Astrocyte of the hippocampus (primary cell): Measurements from ENCODE around the gene ACTN1.
"Not testable (repeated sequence)": the region's sequence is repeated elsewhere in the genome, so short reads cannot be mapped to it uniquely, and the experiment has no call there.

Experiments
- DNase-seq: peaks from one replicate; pipeline ENCODE4 v3.0.0; 2011; ENCODE audit warnings: low read depth, low spot score

ACTN1 gene

DNA sequence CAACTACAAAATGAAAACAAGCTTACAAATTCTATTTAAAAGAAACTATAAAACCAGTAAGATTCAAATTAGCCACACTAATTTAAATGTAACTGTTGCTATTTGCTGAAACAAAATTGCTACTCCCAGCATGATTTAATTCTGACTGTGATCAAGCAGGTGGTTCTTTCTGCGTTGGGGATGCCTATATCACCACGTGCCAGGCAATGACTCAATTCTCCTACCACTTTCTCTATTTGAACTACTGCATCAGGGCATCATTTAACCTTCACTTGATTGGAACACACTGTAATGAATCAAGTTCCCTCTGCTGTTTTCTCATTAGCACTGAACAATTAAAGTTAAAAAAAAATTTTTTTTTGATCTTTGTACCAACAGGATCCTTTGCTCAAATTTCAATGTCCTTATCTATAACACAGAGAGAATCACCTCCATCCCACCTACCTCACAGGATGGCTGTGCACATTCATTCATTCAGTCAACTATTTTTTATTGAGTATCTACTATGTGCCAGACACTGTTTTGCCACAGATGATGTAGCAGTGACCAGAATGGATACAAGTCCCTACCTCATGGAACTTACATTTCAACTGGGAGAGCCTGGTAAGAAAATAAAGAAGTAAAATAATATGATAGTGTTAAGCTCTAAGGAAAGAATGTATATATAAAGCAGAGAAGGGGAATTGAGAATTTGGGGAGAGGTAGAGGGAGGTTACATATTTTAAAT, 8.0 kb upstream of the ACTN1 start:
- no peak for DNase-seq

GRCh38 chr14:68986225-68986624, 7.1 kb upstream of the ACTN1 start:
- no peak for DNase-seq

- no peak for DNase-seq
These were observed 5.6 kb upstream of the ACTN1 start for GRCh38 chr14:68984686-68985085.

DNA sequence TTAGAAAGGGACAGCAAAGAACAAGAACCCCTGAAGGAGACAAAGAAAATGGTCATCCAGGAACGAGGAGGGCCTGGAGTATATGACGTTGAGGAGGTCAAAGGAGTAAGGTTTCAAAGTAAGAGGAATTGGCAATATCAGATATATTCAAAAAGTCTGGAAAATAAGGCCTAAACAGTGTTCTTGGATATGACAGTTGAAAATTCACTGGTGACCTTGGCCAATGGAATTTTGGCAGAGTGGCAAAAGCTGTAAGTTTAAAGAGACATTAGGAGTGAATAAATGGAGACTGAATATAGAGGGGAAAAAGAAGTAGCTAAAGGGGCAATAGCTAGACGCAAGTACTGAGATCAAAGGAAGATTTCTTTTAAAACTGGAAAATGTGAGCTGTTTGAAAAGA, 4.1 kb upstream of the ACTN1 start:
- DNase-seq, result no peak

DNA sequence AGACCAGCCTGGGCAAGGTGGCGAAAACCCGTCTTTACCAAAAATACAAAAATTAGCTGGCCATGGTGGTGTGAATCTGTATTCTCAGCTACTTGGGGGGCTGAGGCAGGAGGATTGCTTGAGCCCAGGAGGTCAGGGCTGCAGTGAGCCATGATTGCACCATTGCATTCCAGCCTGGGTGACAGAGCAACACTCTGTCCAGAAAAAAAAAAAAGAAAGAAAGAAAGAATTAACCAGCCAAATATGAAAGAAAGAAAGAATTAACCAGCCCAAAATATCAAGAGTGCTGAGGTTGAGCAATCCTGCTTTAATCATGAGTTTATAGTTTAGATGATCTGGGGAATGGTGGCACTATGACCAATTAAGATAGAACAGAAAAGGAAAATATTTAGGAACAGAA, 3.5 kb upstream of the ACTN1 start:
- DNase-seq, result no peak

- peak; percentile 61 for DNase-seq
These were observed 2.5 kb upstream of the ACTN1 start for GRCh38 chr14:68981539-68981976.

GRCh38 chr14:68981139-68981538, 2.0 kb upstream of the ACTN1 start:
- DNase-seq, result no peak

DNA sequence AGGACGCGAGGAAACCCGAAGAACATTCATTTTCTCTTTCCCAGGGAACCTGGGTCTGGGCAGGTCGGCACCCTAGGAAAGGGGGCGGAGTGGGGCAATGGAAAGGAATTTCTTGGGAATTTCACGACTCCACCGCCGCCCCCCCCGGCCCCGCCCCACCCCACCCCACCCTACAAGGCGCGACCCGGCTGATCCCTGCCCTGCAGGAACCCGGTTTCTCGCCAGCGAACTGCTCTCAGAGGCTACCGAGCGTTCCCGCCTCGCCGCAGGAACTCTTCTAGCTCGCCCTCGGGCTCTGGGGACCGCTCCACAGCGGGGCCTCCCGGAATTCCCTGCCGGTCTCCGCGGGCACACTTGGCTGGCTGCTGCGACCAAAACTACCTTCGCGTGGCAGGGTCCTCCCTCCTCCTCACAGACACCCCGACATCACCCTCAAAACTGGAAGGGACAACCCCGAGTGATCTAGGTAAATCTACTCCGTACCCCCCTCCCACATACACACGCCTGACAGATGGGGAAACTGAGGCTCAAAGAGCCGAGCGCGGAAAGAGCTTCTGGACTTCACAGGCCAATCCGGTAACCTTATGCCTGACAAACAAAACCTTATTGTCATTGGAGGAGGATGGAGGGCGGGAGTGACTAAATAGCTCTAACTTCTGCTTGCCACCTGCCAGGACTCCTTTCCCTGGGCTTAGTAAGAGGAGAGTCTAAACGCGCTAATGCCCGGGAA, 785 bp upstream of the ACTN1 start:
- peak; percentile 64 for DNase-seq

DNA sequence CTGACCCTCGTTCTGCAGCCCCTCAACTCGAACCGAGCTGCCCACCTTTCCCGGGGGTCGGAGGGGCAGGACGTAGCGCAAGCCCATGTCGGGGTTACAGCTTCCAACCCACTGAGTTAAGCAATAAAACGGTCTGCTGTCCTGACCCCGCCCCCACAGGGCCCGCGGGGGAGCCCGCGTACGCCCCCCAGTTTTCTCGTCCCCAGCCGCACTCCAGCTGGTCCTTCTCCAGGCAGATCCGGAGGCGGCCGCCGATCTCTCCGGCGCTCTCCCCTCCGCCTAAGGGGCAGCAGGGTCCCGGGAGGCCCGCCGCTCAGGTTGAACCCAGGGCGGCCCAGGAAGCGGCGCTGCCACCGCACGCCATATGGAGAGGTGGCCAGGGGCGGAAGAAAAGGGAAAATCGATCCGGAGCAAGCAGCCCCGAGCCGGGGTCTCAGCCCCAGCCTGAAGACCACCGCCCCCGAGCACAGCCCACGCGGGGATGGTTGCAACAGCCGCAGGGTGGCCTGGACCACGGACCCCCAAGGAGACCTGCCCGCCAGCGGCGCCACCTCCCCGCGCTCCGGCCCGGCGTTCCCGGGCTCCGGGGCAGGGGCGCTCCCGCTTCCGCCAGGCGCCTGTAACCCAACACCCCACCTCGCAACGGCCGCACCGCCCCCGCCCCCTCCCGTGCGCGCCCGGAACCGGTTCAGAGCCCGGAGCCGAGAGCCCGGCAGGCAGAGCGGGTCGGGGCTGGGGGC, 760 bp downstream of the ACTN1 start:
- DNase-seq, result peak; percentile 73

GRCh38 chr14:68977718-68978171, 1.4 kb downstream of the ACTN1 start:
- peak; percentile 97 for DNase-seq

GRCh38 chr14:68977180-68977717, 1.9 kb downstream of the ACTN1 start:
- DNase-seq, result no peak

DNA sequence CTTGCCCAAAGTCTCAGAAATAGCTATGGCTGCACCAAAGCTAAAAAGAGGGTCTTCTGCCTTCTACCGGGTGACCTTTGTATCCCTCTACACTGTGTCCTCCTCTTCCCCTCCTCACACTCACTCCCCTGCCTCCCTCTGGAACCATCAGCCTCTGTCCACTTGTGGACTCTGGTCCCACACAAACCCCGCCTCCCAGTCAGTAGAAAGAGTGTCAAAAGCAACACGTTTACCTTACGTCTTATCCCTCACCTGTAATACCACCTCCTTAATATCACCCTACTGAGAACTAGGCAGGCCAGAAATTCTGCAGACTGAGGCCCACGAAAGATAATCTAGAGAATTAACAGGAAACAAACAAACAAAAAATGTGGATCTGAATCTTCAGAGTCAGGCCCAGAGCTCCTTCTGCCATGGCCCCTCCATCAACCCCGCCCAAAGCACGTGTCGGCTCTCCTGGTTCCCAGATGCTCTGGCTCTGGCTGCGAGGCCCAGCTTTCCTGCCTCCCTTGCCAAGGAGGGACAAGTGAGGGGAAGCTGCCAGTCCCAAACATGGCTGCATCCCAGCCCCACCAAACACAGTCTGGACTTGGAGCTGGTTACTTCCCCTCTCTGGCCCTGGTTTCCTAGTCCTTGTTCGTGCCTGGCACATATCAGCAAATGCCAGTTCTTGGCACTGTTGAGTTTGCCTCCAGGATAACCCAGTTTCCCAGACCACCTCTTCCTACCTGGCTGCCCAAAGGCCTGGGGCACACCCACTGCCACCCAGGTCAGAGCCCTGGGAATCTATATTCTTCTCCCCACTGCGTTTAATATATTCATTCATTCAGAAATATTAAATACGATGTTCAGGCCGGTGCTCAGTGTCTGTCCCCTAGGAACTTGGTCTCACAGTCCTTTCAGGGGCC, 2.7 kb downstream of the ACTN1 start:
- peak; percentile 50 for DNase-seq

- peak; percentile 83 for DNase-seq
These were observed 3.4 kb downstream of the ACTN1 start for GRCh38 chr14:68975667-68976066.

DNA sequence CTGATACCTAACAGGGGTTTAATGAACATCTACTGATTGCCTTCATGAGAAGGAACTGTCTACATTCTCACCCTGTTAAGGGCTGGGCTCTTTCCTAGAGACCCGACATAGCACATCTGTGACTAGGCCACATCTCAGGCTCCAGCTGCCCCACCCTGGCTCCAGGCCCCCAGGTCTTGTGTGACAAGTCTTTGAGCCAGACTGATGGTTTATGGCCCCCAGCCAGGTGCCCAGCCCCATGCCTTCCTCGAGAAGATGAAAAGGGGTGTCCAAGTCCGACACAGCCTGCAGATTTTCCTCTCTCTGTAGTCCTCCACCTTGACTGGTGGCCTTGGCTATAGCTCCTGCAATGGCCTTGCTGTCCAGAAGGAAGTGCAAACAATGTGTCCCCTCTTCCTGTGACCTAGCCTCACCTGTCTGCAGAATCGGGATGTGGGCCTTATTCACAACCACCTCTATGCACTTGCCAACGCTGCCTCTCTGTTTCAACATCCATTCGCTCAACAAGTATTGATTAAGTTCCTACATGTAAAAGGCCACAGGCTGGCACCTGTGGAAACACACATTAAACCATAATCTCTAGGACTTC, 4.2 kb downstream of the ACTN1 start:
- peak; percentile 38 for DNase-seq

- no peak for DNase-seq
These were observed 5.5 kb downstream of the ACTN1 start for GRCh38 chr14:68973639-68974038.

DNA sequence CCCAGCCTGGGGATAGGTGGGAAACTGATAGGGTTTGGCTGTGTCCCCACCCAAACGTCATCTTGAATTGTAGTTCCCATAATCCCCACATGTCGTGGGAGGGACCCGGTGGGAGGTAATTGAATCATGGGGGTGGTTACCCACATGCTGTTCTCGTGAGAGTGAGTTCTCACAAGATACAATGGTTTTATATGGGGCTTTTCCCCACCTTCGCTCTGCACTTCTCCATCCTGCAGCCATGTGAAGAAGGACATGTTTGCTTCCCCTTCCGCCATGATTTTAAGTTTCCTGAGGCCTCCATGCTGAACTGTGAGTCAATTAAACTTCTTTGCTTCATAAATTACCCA, 5.9 kb downstream of the ACTN1 start:
- not testable (repeated sequence) for DNase-seq

GRCh38 chr14:68972507-68973218, 6.4 kb downstream of the ACTN1 start:
- DNase-seq, result no peak

- DNase-seq, result no peak
These were observed 7.6 kb downstream of the ACTN1 start for GRCh38 chr14:68971411-68972035.

DNA sequence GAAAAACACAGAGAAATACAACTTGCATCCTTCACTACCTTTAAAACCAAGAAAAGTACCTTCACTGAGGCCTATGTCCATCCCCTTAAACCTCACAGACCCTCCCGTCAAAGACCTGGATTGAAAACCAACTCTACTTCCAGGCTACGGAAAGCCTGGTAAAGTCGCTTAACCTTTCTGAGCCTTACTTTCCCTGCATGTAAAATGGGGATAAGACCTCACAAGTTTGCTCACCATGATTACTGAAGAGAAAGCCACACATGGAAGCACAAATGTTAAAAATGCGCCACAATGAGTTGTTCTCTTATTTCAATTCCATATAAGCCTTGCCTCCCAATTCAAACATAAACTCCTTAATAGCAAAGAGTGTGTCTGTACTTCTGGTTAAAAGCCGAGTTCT, 8.4 kb downstream of the ACTN1 start:
- DNase-seq, result no peak
